OCI-LY7 (cell line): ENCODE measurements around the gene PAX4. TPM values are rescaled to one million over a fixed set of nuclear protein-coding genes. Genes with fewer than 3 reads are reported as not detected.

Experiments used
- BruUV-seq: library from RNA; stranded (reverse); fragments of 400-500 nt; replicated peaks from 2 replicates; lab custom pipeline; 2021; lab: Mats Ljungman, UMichigan
- CTCF ChIA-PET: fragments of 300-600 bp; sonication (Branson Sonifier 250); formaldehyde crosslinking; loops from one replicate; lab custom pipeline; 2022; ENCODE audit warnings: antibody characterized with exemption; ENCODE audit not compliant: unreplicated experiment; lab: Charles Lee
- POLR2A ChIA-PET: fragments of 300-600 bp; sonication (Branson Sonifier 250); formaldehyde crosslinking; loops from one replicate; lab custom pipeline; 2022; ENCODE audit warnings: antibody characterized with exemption; lab: Charles Lee
- DNase-seq: peaks from one replicate; pipeline ENCODE4 v3.0.0-alpha.2; 2015; ENCODE audit warnings: low spot score
- H2AFZ ChIP-seq: fragments of 200-600 bp; sonication (generic), shearing (Covaris generic); 2 replicates; pipeline ENCODE4 v1.6.1; 2014; ENCODE audit warnings: mild to moderate bottlenecking, antibody characterized with exemption, low read length, moderate library complexity
- H3K27ac ChIP-seq: fragments of 200-600 bp; sonication (generic); 2 replicates; pipeline ENCODE4 v1.5.1; 2014; ENCODE audit warnings: mixed run types, low read depth, mild to moderate bottlenecking, moderate library complexity, low read length, inconsistent platforms; ENCODE audit not compliant: poor library complexity, severe bottlenecking
- H3K36me3 ChIP-seq: fragments of 200-600 bp; sonication (generic); 2 replicates; pipeline ENCODE4 v1.6.1; 2014; ENCODE audit warnings: mild to moderate bottlenecking, antibody characterized with exemption, low read length, moderate library complexity, mixed read lengths; ENCODE audit not compliant: insufficient read depth
- H3K4me1 ChIP-seq: fragments of 200-600 bp; sonication (generic); 2 replicates; pipeline ENCODE4 v1.5.1; 2014; ENCODE audit warnings: mild to moderate bottlenecking, low read length; ENCODE audit not compliant: insufficient read depth, poor library complexity, severe bottlenecking
- H3K4me2 ChIP-seq: fragments of 200-600 bp; sonication (generic); 2 replicates; pipeline ENCODE4 v1.6.1; 2014; ENCODE audit warnings: mild to moderate bottlenecking, low read length
- H3K4me3 ChIP-seq: fragments of 200-600 bp; sonication (generic); 2 replicates; pipeline ENCODE4 v1.5.1; 2014; ENCODE audit warnings: mild to moderate bottlenecking, low read depth, low read length; ENCODE audit not compliant: poor library complexity, severe bottlenecking
- H3K79me2 ChIP-seq: fragments of 200-600 bp; sonication (generic); 2 replicates; pipeline ENCODE4 v1.6.1; 2016; ENCODE audit warnings: low read depth, mild to moderate bottlenecking, low read length, moderate library complexity, mixed read lengths; ENCODE audit not compliant: insufficient read depth
- H3K9me2 ChIP-seq: fragments of 200-600 bp; sonication (generic); 2 replicates; pipeline ENCODE4 v1.6.1; 2016; ENCODE audit warnings: mild to moderate bottlenecking, low read length, mixed read lengths; ENCODE audit not compliant: insufficient read depth
- H3K9me3 ChIP-seq: fragments of 200-600 bp; sonication (generic); 2 replicates; pipeline ENCODE4 v1.6.1; 2014; ENCODE audit warnings: mild to moderate bottlenecking, mixed run types, low read length, mixed read lengths
- H4K20me1 ChIP-seq: fragments of 200-600 bp; sonication (generic); 2 replicates; pipeline ENCODE4 v1.6.1; 2014; ENCODE audit warnings: mild to moderate bottlenecking, antibody characterized with exemption, low read length, moderate library complexity, mixed read lengths; ENCODE audit not compliant: insufficient read depth
- CTCF ChIP-seq: fragments of 200-600 bp; sonication (generic); conservative IDR thresholded peaks from 2 replicates; pipeline ENCODE4 v1.5.1; 2014; ENCODE audit warnings: mild to moderate bottlenecking, antibody characterized with exemption, low read length, moderate library complexity, mixed read lengths
- EZH2phosphoT487 ChIP-seq: fragments of 200-600 bp; sonication (generic); IDR thresholded peaks from 2 replicates; pipeline ENCODE4 v1.6.1; 2018; ENCODE audit warnings: low read depth, borderline replicate concordance, mild to moderate bottlenecking, mixed run types, antibody characterized with exemption, low read length, moderate library complexity, mixed read lengths
- intact Hi-C: fragments of 100-400 bp; cut with micrococcal nuclease; formaldehyde crosslinking; loops from one replicate; pipeline ENCODE4 v1.10.0; 2022; ENCODE audit not compliant: unreplicated experiment
- total RNA-seq, 2 experiments: library from RNA; depleted of rRNA in 1 of 2; stranded (reverse); fragments of >200 nt in 1 of 2; shearing (Covaris generic) in 1 of 2; gene quantifications; 2 replicates each; pipeline ENCODE4 v1.2.3, GENCODE V29; 2014 to 2022

The PAX4 gene
- total RNA-seq, 2 experiments from 2014 or later = not detected

- intact Hi-C loops = no loop called here
- Histone ChIP-seq H3K9me3 (no peaks in the 10 kb centered on the region), H3K4me1 (peaks cover 5% of the 10 kb centered on the region), H3K4me2 (no peak overlapping the region), H3K79me2 (peaks cover 4% of the 10 kb centered on the region; the same call in 1 of the 2 replicates), H3K27ac (no peak overlapping the region), H3K36me3 (peaks cover 24% of the 10 kb centered on the region), H3K9me2 (no peaks in the 10 kb centered on the region), H3K4me3 (no peak overlapping the region), H4K20me1 (peaks cover 4% of the 10 kb centered on the region; the same call in 1 of the 2 replicates), H2AFZ (no peak overlapping the region)
- no peak for DNase-seq
- no TSS peak for BruUV-seq
- CTCF ChIA-PET = no interaction called here
- TF ChIP-seq EZH2phosphoT487 (no peak), CTCF (no peak)
- POLR2A ChIA-PET = interaction anchor here (0.6 kb wide), 2 partner anchors 77 to 841 kb away, joined by 3 read pairs; no protein-coding TSS in a partner anchor
These were observed 23.5 kb downstream of the PAX4 start for GRCh38 chr7:127594490-127594889.

DNA sequence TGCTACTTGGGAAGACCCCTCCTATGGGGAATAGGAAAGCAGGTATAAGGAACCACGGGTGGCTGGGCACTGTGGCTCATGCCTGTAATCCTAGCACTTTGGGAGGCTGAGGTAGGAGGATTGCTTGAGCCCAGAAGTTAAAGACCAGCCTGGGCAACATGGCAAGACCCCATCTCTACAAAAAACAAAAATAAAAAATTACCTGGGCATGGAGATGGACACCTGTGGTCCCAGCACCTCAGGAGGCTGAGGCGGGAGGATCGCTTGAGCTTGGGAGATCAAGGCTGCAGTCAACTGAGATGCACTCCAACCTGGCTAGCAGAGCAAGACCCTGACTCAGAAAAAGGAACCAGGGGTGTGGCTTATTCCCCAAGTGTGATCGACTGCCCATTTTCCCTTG is 25.4 kb downstream of the PAX4 start:
- DNase-seq = no peak
- intact Hi-C loops = no loop called here
- TF ChIP-seq EZH2phosphoT487 (no peak), CTCF (no peak)
- Histone ChIP-seq H3K9me3 (no peaks in the 10 kb centered on the region), H3K27ac (no peak overlapping the region), H3K4me1 (peaks cover 14% of the 10 kb centered on the region), H2AFZ (no peak overlapping the region), H3K79me2 (peaks cover 15% of the 10 kb centered on the region; the same call in 1 of the 2 replicates), H4K20me1 (peaks cover 7% of the 10 kb centered on the region; the same call in 1 of the 2 replicates), H3K4me3 (no peak overlapping the region), H3K36me3 (peaks cover 26% of the 10 kb centered on the region), H3K9me2 (no peaks in the 10 kb centered on the region), H3K4me2 (no peak overlapping the region)
- POLR2A ChIA-PET = interaction anchor here (0.7 to 0.8 kb wide), 2 partner anchors 100 to 631 kb away, joined by 3 to 4 read pairs; no protein-coding TSS in a partner anchor
- BruUV-seq = no TSS peak
- CTCF ChIA-PET = no interaction called here

DNA sequence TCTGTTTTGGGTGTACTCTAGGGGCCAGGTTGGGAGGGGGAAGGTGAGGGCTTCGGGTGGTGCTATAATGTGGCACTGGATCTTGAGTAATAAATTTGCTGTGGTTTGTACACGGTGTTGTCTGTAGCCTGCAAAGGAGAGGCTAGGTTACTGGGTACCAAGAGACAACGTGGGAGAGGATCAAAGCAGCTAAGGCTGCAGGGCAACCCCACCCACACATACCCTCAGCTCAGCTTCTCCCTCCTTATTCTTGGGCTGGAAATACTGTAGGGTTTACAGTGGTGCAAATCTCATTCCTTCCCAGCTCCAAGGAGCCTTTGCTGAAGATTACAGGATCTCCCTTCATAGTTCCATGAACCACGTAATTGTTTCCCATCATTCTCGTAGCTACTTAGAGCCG is 26.4 kb downstream of the PAX4 start:
- peaks cover 7% of the 10 kb centered on the region; the same call in 1 of the 2 replicates for H4K20me1 ChIP-seq
- no peak overlapping the region for H3K4me3 ChIP-seq
- ChIA-PET CTCF (no interaction called here), POLR2A (interaction anchor here (0.7 to 1.5 kb wide), 3 partner anchors 9 to 450 kb away, joined by 3 read pairs; no protein-coding TSS in a partner anchor)
- no peak overlapping the region for H2AFZ ChIP-seq
- no TSS peak for BruUV-seq
- peaks cover 14% of the 10 kb centered on the region for H3K4me1 ChIP-seq
- TF ChIP-seq CTCF (no peak), EZH2phosphoT487 (no peak)
- no peak for DNase-seq
- H3K9me2 ChIP-seq = no peaks in the 10 kb centered on the region
- H3K9me3 ChIP-seq = no peaks in the 10 kb centered on the region
- H3K27ac ChIP-seq = no peak overlapping the region
- peaks cover 15% of the 10 kb centered on the region; the same call in 1 of the 2 replicates for H3K79me2 ChIP-seq
- no peak overlapping the region for H3K4me2 ChIP-seq
- intact Hi-C loops = no loop called here
- peaks cover 26% of the 10 kb centered on the region for H3K36me3 ChIP-seq
